Motor neuron (in vitro differentiated cells): ENCODE data around the gene PRDM16. TPM values are rescaled to one million over a fixed set of nuclear protein-coding genes. Genes with fewer than 3 reads are reported as not detected.

Source experiments
- ATAC-seq, 8 experiments: fragments of 200-7000 bp; cut with Tn5 transposase; replicated peaks in 6 of 8; 2 replicates each; pipeline ENCODE4 v1.8.0; 2021; ENCODE audit warnings: mild to moderate bottlenecking in 8 of 8, moderate library complexity in 8 of 8
- H3K27ac ChIP-seq, 2 donors: fragments of 250-450 bp; sonication (Bioruptor Pico); 2 replicates each; pipeline ENCODE4 v1.9.0; 2021; ENCODE audit warnings: antibody characterized with exemption in 2 of 2, mild to moderate bottlenecking in 2 of 2, moderate library complexity in 1 of 2
- H3K4me1 ChIP-seq, 2 donors: fragments of 250-450 bp; sonication (Bioruptor Pico); replicated peaks in 1 of 2; 2 replicates each; pipeline ENCODE4 v1.6.1; 2021; ENCODE audit warnings: antibody characterized with exemption in 2 of 2, mild to moderate bottlenecking in 2 of 2, moderate library complexity in 1 of 2
- H3K4me3 ChIP-seq, 5 donors: fragments of 250-450 bp; sonication (Bioruptor Pico); 2 replicates each; pipeline ENCODE4 v1.9.0; 2021; ENCODE audit warnings: antibody characterized with exemption in 5 of 5, mild to moderate bottlenecking in 5 of 5, moderate library complexity in 4 of 5
- WGBS, 10 experiments: fragments of 450-650 bp; shearing (Covaris generic); methylation state at CpG; one replicate each; pipeline ENCODE4 v1.0.0; 2022; 5-methylcytosine and 5-hydroxymethylcytosine counted together
- in situ Hi-C, 9 experiments: fragments of 400-800 bp; cut with MboI; loops; one replicate each; pipeline ENCODE4 v1.15.0; 2021; ENCODE audit warnings: low sequenced_read_pairs in 9 of 9, low pct_unique_long_range_greater_than_20kb in 2 of 9; ENCODE audit not compliant: unreplicated experiment in 9 of 9
- total RNA-seq, 8 experiments: library from RNA; unstranded; fragments of 300-600 nt; gene quantifications; 2 replicates each; pipeline versions ENCODE4 v1.2.3 to v1.2.4, GENCODE V29; 2022

The PRDM16 gene
- total RNA-seq, 8 experiments from 2014 or later: 0.18 to 2.9 (median 0.42) TPM

- no peak for ATAC-seq
- in situ Hi-C loops: loop anchor here in 2 of 9 experiments (10.0 to 25.0 kb wide), 2 partner anchors 1008 to 1010 kb away; partner anchors contain the start of gene PEX10 (in 2 of the 2)
- Histone ChIP-seq H3K4me1 (peaks cover 12 to 17% of the 10 kb centered on the region in 2 donors), H3K4me3 (no peak overlapping the region), H3K27ac (no peak overlapping the region)
- WGBS, 10 experiments: 60 to 94% (median 78%) methylated on average over 4 to 8 of the region's 14 CpGs; no CpG with 5 or more reads in 5 of the 10 experiments
These were observed 353.6 kb downstream of the PRDM16 start for GRCh38 chr1:3422638-3423037.

- WGBS, 10 experiments: 40 to 80% (median 55%) methylated on average over 1 to 11 of the region's 23 CpGs; no CpG with 5 or more reads in 4 of the 10 experiments
- Histone ChIP-seq H3K4me3 (no peak overlapping the region), H3K4me1 (peaks cover 12 to 17% of the 10 kb centered on the region in 2 donors), H3K27ac (no peak overlapping the region)
- ATAC-seq: peak in 7 of 8 experiments; percentile 49 to 91 (median 88)
- in situ Hi-C loops: loop anchor here in 2 of 9 experiments (10.0 to 25.0 kb wide), 2 partner anchors 1009 to 1011 kb away; partner anchors contain the start of gene PEX10 (in 2 of the 2)
These were observed 354.3 kb downstream of the PRDM16 start for GRCh38 chr1:3423245-3423829.

GRCh38 chr1:3423896-3424611, 355.1 kb downstream of the PRDM16 start:
- 0 to 100% (median 50%) methylated on average over 1 to 10 of the region's 28 CpGs; no CpG with 5 or more reads in 3 of the 10 experiments for WGBS, 10 experiments
- no peak overlapping the region for H3K27ac ChIP-seq
- no peak overlapping the region for H3K4me3 ChIP-seq
- peaks cover 12 to 17% of the 10 kb centered on the region in 2 donors for H3K4me1 ChIP-seq
- ATAC-seq: peak in 3 of 8 experiments; percentile 1 to 4 (median 2)
- in situ Hi-C loops: loop anchor here in 2 of 9 experiments (10.0 to 25.0 kb wide), 2 partner anchors 1009 to 1012 kb away; partner anchors contain the start of gene PEX10 (in 2 of the 2)

- ATAC-seq: no peak
- in situ Hi-C loops: loop anchor here in 3 of 9 experiments (10.0 to 25.0 kb wide), 3 partner anchors 863 to 1013 kb away; partner anchors contain the start of genes PEX10 (in 3 of the 3) and TNFRSF14 (in 1 of the 3)
- Histone ChIP-seq H3K27ac (no peak overlapping the region), H3K4me1 (peaks cover 12 to 17% of the 10 kb centered on the region in 2 donors), H3K4me3 (no peak overlapping the region)
- 90 to 94% (median 93%) methylated on average over 2 to 14 of the region's 44 CpGs; no CpG with 5 or more reads in 6 of the 10 experiments for WGBS, 10 experiments
These were observed 356.6 kb downstream of the PRDM16 start for GRCh38 chr1:3425486-3426215.

GRCh38 chr1:3426956-3427535, 358.0 kb downstream of the PRDM16 start:
- in situ Hi-C loops: loop anchor here in 3 of 9 experiments (10.0 to 25.0 kb wide), 3 partner anchors 865 to 1015 kb away; partner anchors contain the start of genes PEX10 (in 3 of the 3) and TNFRSF14 (in 1 of the 3)
- H3K4me3 ChIP-seq: no peak overlapping the region
- peaks cover 17 to 25% of the 10 kb centered on the region in 2 donors for H3K4me1 ChIP-seq
- WGBS, 10 experiments: 53 to 86% (median 75%) methylated on average over 2 to 16 of the region's 20 CpGs; no CpG with 5 or more reads in 5 of the 10 experiments
- no peak for ATAC-seq
- H3K27ac ChIP-seq: no peak overlapping the region

GRCh38 chr1:3427711-3428704, 359.0 kb downstream of the PRDM16 start:
- 69 to 77% (median 74%) methylated on average over 7 to 21 of the region's 43 CpGs; no CpG with 5 or more reads in 7 of the 10 experiments for WGBS, 10 experiments
- Histone ChIP-seq H3K4me1 (peaks cover 13 to 26% of the 10 kb centered on the region in 2 donors), H3K27ac (no peak overlapping the region), H3K4me3 (no peak overlapping the region)
- in situ Hi-C loops: loop anchor here in 3 of 9 experiments (10.0 to 25.0 kb wide), 3 partner anchors 866 to 1016 kb away; partner anchors contain the start of genes PEX10 (in 3 of the 3) and TNFRSF14 (in 1 of the 3)
- ATAC-seq: no peak

- Histone ChIP-seq H3K4me1 (peaks cover 4 to 23% of the 10 kb centered on the region in 2 donors), H3K27ac (no peak overlapping the region), H3K4me3 (no peak overlapping the region)
- no peak for ATAC-seq
- in situ Hi-C loops: loop anchor here in 3 of 9 experiments (10.0 to 25.0 kb wide), 3 partner anchors 867 to 1017 kb away; partner anchors contain the start of genes PEX10 (in 3 of the 3) and TNFRSF14 (in 1 of the 3)
- WGBS, 10 experiments: 29 to 100% (median 80%) methylated on average over 1 to 9 of the region's 9 CpGs; no CpG with 5 or more reads in 3 of the 10 experiments
These were observed 359.9 kb downstream of the PRDM16 start for GRCh38 chr1:3428899-3429298.

- in situ Hi-C loops: loop anchor here in 3 of 9 experiments (10.0 to 25.0 kb wide), 3 partner anchors 867 to 1017 kb away; partner anchors contain the start of genes PEX10 (in 3 of the 3) and TNFRSF14 (in 1 of the 3)
- H3K4me1 ChIP-seq: peaks cover 0 to 21% of the 10 kb centered on the region in 2 donors
- no peak overlapping the region for H3K27ac ChIP-seq
- ATAC-seq: no peak
- WGBS, 10 experiments: 38 to 100% (median 76%) methylated on average over 1 to 12 of the region's 13 CpGs; no CpG with 5 or more reads in 6 of the 10 experiments
- H3K4me3 ChIP-seq: no peak overlapping the region
These were observed 360.3 kb downstream of the PRDM16 start for GRCh38 chr1:3429320-3429719.

- Histone ChIP-seq H3K4me3 (no peak overlapping the region), H3K27ac (no peak overlapping the region), H3K4me1 (peaks cover 0 to 18% of the 10 kb centered on the region in 2 donors)
- in situ Hi-C loops: loop anchor here in 3 of 9 experiments (10.0 to 25.0 kb wide), 3 partner anchors 867 to 1017 kb away; partner anchors contain the start of genes PEX10 (in 3 of the 3) and TNFRSF14 (in 1 of the 3)
- no peak for ATAC-seq
- 20 to 89% (median 80%) methylated on average over 1 to 12 of the region's 16 CpGs; no CpG with 5 or more reads in 5 of the 10 experiments for WGBS, 10 experiments
These were observed 360.8 kb downstream of the PRDM16 start for GRCh38 chr1:3429766-3430165.

- in situ Hi-C loops: loop anchor here in 3 of 9 experiments (25.0 kb wide), 2 partner anchors 868 to 1018 kb away; partner anchors contain the start of genes PEX10 (in 2 of the 3) and TNFRSF14 (in 1 of the 3)
- whole genome bisulfite sequencing, 10 experiments: 70% methylated on average over 2 of the region's 19 CpGs; no CpG with 5 or more reads in 9 of the 10 experiments
- Histone ChIP-seq H3K27ac (no peak overlapping the region), H3K4me3 (no peak overlapping the region), H3K4me1 (peaks cover 0 to 18% of the 10 kb centered on the region in 2 donors)
- peak in 1 of 8 experiments; percentile 1 for ATAC-seq
These were observed 361.4 kb downstream of the PRDM16 start for GRCh38 chr1:3430406-3430805.
